ENCODE measurements around the gene HYOU1. TPM values are rescaled to one million over a fixed set of nuclear protein-coding genes. Genes with fewer than 3 reads are reported as not detected.

HYOU1 gene
- total RNA-seq, 1 experiment from 2014 or later = 228 TPM

GRCh38 chr11:119085437-119085847, 28.4 kb upstream of the HYOU1 start:
- no peaks in the 10 kb centered on the region for H4K20me1 ChIP-seq (ENCODE audit: control insufficient read depth, insufficient read depth, insufficient read length)
- no peaks in the 10 kb centered on the region for H3K9me3 ChIP-seq (ENCODE audit: control insufficient read depth, low read depth, low read length)
- Mint-ChIP-seq H3K36me3 (ENCODE audit: insufficient read depth in 1 of 3, low read depth in 3 of 3) (peaks cover 10 to 29% (median 26%) of the 10 kb centered on the region in 3 experiments; a peak in 6 of 7 replicates), H3K9me3 (no peaks in the 10 kb centered on the region), H3K4me3 (peak overlapping the region; percentile 98), H3K27ac (peak overlapping the region; percentile 96 to 99 (median 98); a peak in 6 of 7 replicates), H3K4me1 (peaks cover 7 to 13% of the 10 kb centered on the region in 2 experiments; a peak in 3 of 4 replicates), H3K27me3 (ENCODE audit: low read depth) (no peaks in the 10 kb centered on the region)
- no peak overlapping the region for H2AFZ ChIP-seq (ENCODE audit: low read length)
- H3K4ac ChIP-seq (ENCODE audit: low read depth, low read length) = no peak overlapping the region
- H3K18ac ChIP-seq (ENCODE audit: insufficient read length, low read depth, low read length) = no peak overlapping the region
- no peak overlapping the region for H2BK120ac ChIP-seq (ENCODE audit: low read depth, low read length, poor library complexity, severe bottlenecking)
- H2BK12ac ChIP-seq (ENCODE audit: insufficient read length, low read depth, low read length) = no peak overlapping the region
- H3K23ac ChIP-seq (ENCODE audit: insufficient read length, low read depth, low read length) = no peak overlapping the region
- no peaks in the 10 kb centered on the region; the same call in 1 of the 2 replicates for H3K79me2 ChIP-seq (ENCODE audit: insufficient read depth, low read length)
- H3K23me2 ChIP-seq (ENCODE audit: insufficient read length, low read depth, low read length, poor library complexity, severe bottlenecking) = peaks cover 4% of the 10 kb centered on the region
- H3K4me2 ChIP-seq (ENCODE audit: insufficient read depth, insufficient read length, low read length) = peak overlapping the region; percentile 75
- no peak overlapping the region for H2AK5ac ChIP-seq (ENCODE audit: insufficient read length, low read length)
- no peak overlapping the region for H2BK15ac ChIP-seq (ENCODE audit: low read depth, low read length)
- H3T11ph ChIP-seq (ENCODE audit: low read length) = no peak overlapping the region
- H3K27ac ChIP-seq (ENCODE audit: insufficient read length, low read depth, low read length) = no peak overlapping the region
- H3K9ac ChIP-seq (ENCODE audit: extremely low read depth, insufficient read length, low read length) = peak overlapping the region; percentile 79
- H3K14ac ChIP-seq (ENCODE audit: insufficient read depth, low read length) = no peak overlapping the region
- no peaks in the 10 kb centered on the region for H3K27me3 ChIP-seq (ENCODE audit: insufficient read depth, low read length)
- no peak for DNase-seq
- H3K56ac ChIP-seq (ENCODE audit: insufficient read length, low read depth, low read length) = no peak overlapping the region
- H3K79me1 ChIP-seq (ENCODE audit: insufficient read depth, low read depth, low read length, poor library complexity, severe bottlenecking) = no peaks in the 10 kb centered on the region
- H4K8ac ChIP-seq (replicated peaks; ENCODE audit: insufficient read length, low read depth, low read length) = no peak overlapping the region
- TF ChIP-seq CTCF (conservative IDR thresholded peaks at IDR 0.05) = no peak
- H2BK20ac ChIP-seq (ENCODE audit: low read depth, low read length, poor library complexity, severe bottlenecking) = no peak overlapping the region
- H3K4me1 ChIP-seq (ENCODE audit: insufficient read depth, low read length) = no peaks in the 10 kb centered on the region
- no peak overlapping the region for H4K91ac ChIP-seq (ENCODE audit: insufficient read length, low read depth, low read length)
- H2BK5ac ChIP-seq (ENCODE audit: insufficient read length, low read length) = no peak overlapping the region
- WGBS (ENCODE audit: extremely low coverage, insufficient read length, low lambda C conversion rate) = no CpG with 5 or more reads among the region's 13 CpGs
- no peak overlapping the region for H4K5ac ChIP-seq (ENCODE audit: insufficient read length, low read depth, low read length)

Measured in H9 (cell line).